GM23338 (cell line): ENCODE results near the gene SLC36A1.

Experiments
- CTCF ChIP-seq, 2 experiments: fragments of 200-600 bp in 1 of 2; sonication (generic) in 1 of 2; conservative IDR thresholded peaks; 2 replicates each; pipeline versions ENCODE4 v1.5.1 to v1.6.1; 2016 to 2017; ENCODE audit warnings: antibody characterized with exemption in 2 of 2, low read depth in 2 of 2, mild to moderate bottlenecking in 2 of 2, moderate library complexity in 1 of 2
- EZH2 ChIP-seq: fragments of 200-600 bp; sonication (generic); IDR thresholded peaks from one replicate; pipeline ENCODE4 v1.8.0; 2017; ENCODE audit warnings: antibody characterized with exemption, mild to moderate bottlenecking, low read depth; ENCODE audit not compliant: unreplicated experiment
- POLR2AphosphoS5 ChIP-seq: IDR thresholded peaks from 2 replicates; pipeline ENCODE4 v1.6.1; 2016; ENCODE audit warnings: antibody characterized with exemption, low read depth
- REST ChIP-seq: IDR thresholded peaks from one replicate; pipeline ENCODE4 v1.6.1; 2018; ENCODE audit warnings: antibody characterized with exemption; ENCODE audit not compliant: unreplicated experiment

DNA sequence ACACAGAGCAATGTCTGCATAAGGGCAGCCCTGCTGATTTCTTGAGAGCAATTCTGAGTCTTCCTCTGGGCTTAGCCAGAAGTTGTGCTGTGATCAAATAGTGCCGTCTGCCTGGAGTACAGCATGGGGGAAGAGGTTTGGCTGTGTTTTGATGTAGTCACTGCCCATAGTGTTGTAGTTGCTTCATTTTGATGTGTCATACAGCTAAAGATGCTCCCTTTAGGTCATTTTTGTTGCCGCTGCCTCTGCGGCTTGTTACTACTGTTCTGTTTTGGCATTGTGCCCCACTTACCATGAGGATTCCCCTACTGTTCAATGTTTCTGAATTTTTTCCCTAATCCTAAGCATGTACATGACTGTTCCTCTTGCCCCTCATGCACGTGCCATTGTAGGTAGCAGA is 23.0 kb downstream of the SLC36A1 start:
- no peak for TF ChIP-seq CTCF (conservative IDR thresholded peaks at IDR 0.05; ENCODE audit: low read depth in 2 of 2)
- no peak for TF ChIP-seq EZH2
- no peak for TF ChIP-seq REST
- TF ChIP-seq POLR2AphosphoS5 = no peak
